ENCODE results near the gene HRC.
"Not testable (repeated sequence)": the region's sequence is repeated elsewhere in the genome, so short reads cannot be mapped to it uniquely, and the experiment has no call there.

Gene HRC

GRCh38 chr19:49160450-49161189 lies 5.4 kb upstream of the HRC start:
- DNase-seq (ENCODE audit: low read depth, low spot score) = no peak

- no peak for DNase-seq (ENCODE audit: low read depth, low spot score)
Observed at GRCh38 chr19:49157445-49158224, 2.4 kb upstream of the HRC start, which contains the start of gene TRPM4. TRPM4 (plus strand) TSS chr19:49157792; CDS start chr19:49157867, 75 bp downstream.

DNA sequence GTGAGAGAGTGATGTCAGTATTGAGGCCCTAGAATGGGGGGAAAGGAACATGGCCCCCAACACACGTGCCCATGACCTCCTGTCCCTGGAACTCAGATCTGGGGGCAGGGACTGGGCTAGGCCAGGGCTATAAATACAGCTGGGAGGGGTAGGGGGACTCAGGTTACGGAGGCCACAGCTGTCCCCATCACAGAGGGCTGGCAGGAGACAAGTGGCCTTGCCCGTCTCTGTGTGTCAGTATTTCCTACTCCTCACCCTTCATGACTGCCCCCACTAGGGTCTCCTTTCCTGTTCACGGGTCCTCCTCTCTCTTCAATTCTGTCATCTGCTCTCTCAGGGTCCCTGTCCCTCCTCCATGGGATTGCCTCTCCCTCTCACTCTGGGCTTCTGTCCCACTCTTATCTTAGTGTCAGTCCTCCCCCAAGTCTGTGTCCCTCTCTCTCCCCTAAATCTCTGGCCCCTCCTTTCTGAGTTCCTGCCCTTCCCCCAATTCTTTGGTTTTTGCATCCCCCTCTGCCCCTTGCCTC lies 687 bp upstream of the HRC start:
- no peak for DNase-seq (ENCODE audit: low read depth, low spot score)

DNA sequence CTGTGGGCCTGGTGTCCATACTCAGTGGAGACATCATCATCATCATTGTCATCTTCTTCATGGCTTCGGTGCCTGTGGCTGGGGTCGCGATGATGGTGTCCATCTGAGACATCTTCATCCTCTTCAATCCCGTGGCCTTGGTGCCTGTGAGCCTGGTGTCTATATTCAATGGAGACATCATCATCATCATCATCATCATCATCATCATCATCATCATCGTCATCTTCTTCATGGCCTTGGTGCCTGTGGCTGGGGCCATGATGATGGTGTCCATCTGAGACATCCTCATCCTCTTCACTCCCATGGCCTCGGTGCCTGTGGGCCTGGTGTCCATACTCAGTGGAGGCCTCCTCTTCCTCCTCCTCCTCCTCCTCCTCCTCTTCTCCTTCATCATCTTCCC lies 917 bp downstream of the HRC start:
- DNase-seq (ENCODE audit: low read depth, low spot score) = no peak

DNA sequence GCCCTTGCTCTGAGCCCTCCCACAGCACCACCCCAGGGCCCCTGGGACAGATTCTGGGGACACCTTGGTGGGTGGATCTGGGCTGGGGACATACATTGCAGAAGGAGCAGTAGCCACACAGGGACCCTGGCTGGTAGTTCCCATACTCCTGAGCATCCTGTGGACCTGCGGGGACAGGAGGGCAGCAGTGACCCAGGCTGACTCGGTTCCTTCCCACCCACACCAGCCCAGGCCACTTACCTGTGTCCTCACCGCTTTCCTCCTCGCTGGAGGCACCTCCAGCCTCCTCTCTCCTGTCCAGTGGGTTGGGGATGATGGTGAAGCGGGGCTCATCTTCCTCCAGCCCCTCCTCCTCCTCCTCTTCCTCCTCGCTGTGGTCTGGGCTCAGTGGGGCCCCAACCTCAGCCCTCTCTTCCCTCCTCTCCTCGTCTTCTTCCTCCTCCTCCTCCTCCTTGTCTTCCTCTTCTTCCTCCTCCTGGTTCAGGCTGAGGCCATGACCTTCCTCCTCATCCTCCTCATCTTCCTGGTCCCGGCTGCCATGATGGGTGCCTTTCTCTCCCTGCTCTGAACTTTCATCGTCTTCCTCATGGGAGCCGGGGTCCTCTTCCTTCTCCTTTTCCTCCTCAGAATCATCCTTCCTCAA lies 1.9 kb downstream of the HRC start:
- DNase-seq (ENCODE audit: low read depth, low spot score) = no peak

- no peak for DNase-seq (ENCODE audit: low read depth, low spot score)
Observed at GRCh38 chr19:49152119-49152550, 3.1 kb downstream of the HRC start.

DNA sequence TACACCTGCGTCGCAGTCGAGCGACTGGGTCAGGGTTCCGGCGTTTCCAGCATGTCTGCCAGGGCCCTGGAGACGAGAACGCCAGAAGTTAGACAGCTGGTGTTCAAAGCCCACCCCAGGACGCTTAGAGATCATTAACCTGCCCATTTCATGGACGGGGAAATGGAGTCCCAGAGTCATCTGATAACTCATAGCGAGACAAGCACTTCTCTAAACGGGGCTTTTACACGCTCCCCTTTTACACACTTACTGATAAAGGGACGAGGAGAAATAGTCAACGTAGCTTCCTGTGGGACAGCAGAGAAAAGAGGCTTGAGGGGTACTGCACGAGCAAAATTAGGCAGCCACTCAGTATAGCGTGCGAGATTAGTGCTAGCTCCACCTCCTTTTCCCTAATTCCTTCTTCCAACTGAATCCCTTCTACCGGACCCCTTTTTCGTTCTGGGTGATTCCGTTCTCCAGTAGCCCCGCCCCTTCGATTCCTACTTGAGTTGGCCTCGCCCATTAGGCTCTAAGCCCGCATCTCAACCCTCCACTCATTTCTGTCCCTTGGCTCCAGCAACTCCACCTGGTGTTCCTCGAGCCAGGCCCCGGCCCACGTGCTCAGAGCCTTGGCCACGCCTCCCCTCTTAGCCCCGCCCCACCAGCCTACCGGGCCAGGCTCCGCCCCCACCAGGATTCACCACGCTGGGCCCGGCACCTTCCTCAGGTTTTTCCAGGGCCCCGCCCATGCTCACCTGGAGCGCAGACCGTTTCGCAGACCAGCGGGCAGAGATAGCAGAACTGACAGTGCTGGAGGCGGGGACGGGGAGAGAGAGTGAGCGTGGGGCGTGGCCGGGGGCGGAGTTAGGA lies 3.7 kb downstream of the HRC start:
- DNase-seq (ENCODE audit: low read depth, low spot score) = no peak

GRCh38 chr19:49150944-49151243 lies 4.3 kb downstream of the HRC start:
- DNase-seq (ENCODE audit: low read depth, low spot score) = no peak

DNA sequence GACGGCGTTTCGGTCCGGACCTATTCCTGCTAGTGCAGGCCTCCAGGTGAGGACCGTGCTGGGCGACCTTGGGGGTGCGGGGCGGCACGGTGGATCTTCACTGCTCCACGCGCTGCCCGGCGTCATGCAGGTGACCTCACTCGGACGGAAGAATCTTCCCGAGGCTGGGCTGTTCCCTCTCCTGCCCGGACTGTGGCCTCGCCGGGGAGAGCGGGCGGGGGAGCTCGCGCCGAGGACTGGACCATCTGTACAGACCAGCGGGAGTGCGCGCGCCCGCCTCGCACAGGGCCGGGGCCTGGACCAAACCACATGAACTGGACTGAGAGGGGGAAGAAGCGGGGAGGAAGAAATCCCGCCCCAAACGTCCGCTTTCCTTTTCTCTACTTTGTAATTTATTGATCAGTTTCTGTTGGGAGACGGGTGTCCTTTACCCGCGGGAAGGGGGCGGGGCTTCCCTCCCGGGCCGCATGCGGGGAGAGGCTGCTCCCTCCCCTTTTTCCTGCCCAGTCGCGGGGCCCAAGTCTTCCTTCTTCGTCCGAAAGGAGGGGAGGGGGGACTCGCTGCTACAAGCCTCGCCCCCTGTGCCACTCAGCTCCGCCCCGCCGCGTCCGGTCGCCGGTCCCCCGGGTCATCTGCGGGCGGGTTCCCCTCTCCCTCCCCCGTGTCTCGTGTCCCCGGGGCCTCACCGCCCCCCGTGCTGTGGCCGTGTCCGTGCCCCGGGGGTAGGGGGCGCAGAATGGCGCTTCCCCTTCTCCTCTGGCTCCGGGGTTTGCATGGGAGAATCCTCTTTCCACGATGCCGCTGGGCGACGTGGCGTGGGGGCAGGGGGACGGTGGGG lies 4.9 kb downstream of the HRC start:
- DNase-seq (ENCODE audit: low read depth, low spot score) = no peak

DNA sequence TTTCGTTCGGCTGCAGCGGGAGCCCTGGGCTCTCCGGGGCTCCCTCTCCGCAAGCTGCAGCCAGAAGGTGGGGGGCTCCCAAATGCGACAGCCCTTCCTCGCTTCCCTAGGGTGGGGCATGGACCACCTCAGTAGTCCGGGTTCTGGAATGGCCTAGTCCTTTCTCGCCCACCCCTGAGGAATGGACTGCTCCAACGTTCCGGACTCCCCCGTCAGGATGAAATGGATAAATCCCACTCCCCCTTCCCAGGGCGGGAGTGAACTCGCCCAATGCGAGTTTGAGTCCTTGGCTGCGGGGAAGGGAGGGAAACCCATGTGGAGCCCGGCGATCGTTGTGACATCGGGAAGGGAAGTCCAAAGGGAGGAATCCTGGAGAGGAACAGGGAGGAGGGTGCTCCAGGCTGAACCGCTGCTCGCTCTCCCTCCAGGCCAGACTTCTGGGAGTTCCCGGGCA lies 5.5 kb downstream of the HRC start:
- no peak for DNase-seq (ENCODE audit: low read depth, low spot score)

- DNase-seq (ENCODE audit: low read depth, low spot score) = peak; percentile 62
Observed at GRCh38 chr19:49148784-49149651, 6.2 kb downstream of the HRC start.

DNA sequence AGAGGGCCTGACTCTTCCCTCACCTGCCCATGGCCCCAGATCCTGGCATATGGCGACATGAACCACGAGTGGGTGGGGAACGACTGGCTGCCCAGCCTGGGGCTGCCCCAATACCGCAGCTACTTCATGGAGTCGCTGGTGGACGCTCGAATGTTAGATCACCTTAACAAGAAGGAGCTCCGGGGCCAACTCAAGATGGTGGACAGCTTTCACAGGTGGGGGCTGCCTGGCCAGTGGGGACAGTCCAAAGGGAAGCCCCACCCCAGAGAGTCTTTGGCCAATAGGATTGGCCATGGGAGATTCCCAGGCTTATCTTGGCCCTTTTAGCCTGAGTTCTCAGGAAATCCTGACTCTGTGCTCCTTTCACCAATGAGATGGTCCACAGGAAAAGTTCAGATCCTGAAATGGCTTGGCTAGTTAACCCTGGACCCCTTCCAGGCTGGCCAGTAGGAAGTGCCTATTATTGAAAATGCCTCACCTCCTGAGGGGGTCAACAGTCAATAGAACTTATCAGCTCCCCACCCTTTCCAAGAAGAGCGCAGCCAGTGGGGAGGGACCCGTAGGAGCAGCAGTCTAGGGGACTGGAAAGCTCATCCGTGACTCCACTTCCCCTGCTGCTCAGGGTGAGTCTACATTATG lies 7.0 kb downstream of the HRC start:
- DNase-seq (ENCODE audit: low read depth, low spot score) = no peak

GRCh38 chr19:49146408-49146770 lies 8.8 kb downstream of the HRC start:
- DNase-seq (ENCODE audit: low read depth, low spot score) = not testable (repeated sequence)

GRCh38 chr19:49145573-49146407 lies 9.4 kb downstream of the HRC start:
- DNase-seq (ENCODE audit: low read depth, low spot score) = peak; percentile 66

- DNase-seq (ENCODE audit: low read depth, low spot score) = no peak
Observed at GRCh38 chr19:49142866-49143335, 12.3 kb downstream of the HRC start.

DNA sequence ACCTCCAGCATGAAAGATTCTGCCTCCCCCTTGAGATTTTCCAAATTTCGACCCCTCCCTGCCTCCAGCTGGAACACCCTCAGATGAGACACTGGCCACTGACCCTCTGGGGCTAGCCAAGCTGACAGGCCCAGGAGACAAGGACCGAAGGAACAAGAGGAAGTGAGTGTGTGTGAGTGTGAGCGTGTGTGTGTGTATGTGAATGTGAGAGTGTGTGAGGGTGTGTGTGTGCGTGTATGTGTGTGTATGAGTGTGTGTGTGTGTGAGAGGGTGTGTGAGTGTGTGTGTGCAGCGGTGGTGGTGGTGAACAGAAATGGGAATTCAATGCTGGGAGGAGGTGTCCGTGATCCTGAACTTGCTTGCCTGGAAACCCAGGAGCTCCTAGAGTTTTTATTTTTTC lies 13.8 kb downstream of the HRC start:
- DNase-seq (ENCODE audit: low read depth, low spot score) = no peak

- DNase-seq (ENCODE audit: low read depth, low spot score) = no peak
Observed at GRCh38 chr19:49140951-49141350, 14.2 kb downstream of the HRC start.

- no peak for DNase-seq (ENCODE audit: low read depth, low spot score)
Observed at GRCh38 chr19:49136771-49137171, 18.4 kb downstream of the HRC start.

All from activated CD4-positive, CD25-positive, alpha-beta regulatory T cell treated with anti-CD3 and anti-CD28 coated beads, Interleukin-2, amount 50 U/mL, for 16 hours (primary cell).